SK-N-SH (cell line): ENCODE results near the gene GNB1L. TPM values are rescaled to one million over a fixed set of nuclear protein-coding genes. Genes with fewer than 3 reads are reported as not detected.

Experiments
- CTCF ChIA-PET: fragments of 300-600, 350-600 bp; formaldehyde crosslinking; extraction: SDS; loops from one replicate; lab custom pipeline; 2021; lab: Yijun Ruan, JAX
- POLR2A ChIA-PET: fragments of 350-600 bp; sonication (Branson Sonifier 250); formaldehyde crosslinking; extraction: SDS; loops from one replicate; lab custom pipeline; 2020; ENCODE audit warnings: antibody characterized with exemption, inconsistent platforms; lab: Yijun Ruan, JAX
- DNase-seq: peaks from one replicate; pipeline ENCODE4 v3.0.0; 2012
- H2AFZ ChIP-seq: fragments of 200-600 bp; sonication (generic); 2 replicates; pipeline ENCODE4 v1.8.1; 2016; ENCODE audit warnings: antibody characterized with exemption, mild to moderate bottlenecking, low read depth
- H3F3A ChIP-seq: fragments of 200-600 bp; sonication (generic); replicated peaks from 2 replicates; pipeline ENCODE3; 2016; ENCODE audit warnings: antibody characterized with exemption, mild to moderate bottlenecking; ENCODE audit not compliant: insufficient read depth
- H3K27ac ChIP-seq, 2 experiments: fragments of 200-500 bp in 1 of 2; fragments of 200-600 bp in 1 of 2; sonication (Bioruptor generic) in 1 of 2; sonication (generic), shearing (Covaris generic) in 1 of 2; 2 replicates each; pipeline versions ENCODE4 v1.5.1 to v1.6.1; 2014 to 2016; ENCODE audit warnings: low read depth in 2 of 2, inconsistent platforms in 1 of 2, low read length in 1 of 2, mild to moderate bottlenecking in 1 of 2, mixed read lengths in 1 of 2
- H3K27me3 ChIP-seq: fragments of 200-600 bp; sonication (generic), shearing (Covaris generic); 2 replicates; pipeline ENCODE4 v1.6.1; 2016; ENCODE audit warnings: mixed run types; ENCODE audit not compliant: insufficient read depth
- H3K36me3 ChIP-seq, 2 experiments: fragments of 200-500 bp in 1 of 2; fragments of 200-600 bp in 1 of 2; sonication (Bioruptor generic) in 1 of 2; sonication (generic) in 1 of 2; replicated peaks in 1 of 2; 2 replicates each; pipeline versions ENCODE3 to v1.5.1; 2014 to 2016; ENCODE audit warnings: low read length in 1 of 2, mild to moderate bottlenecking in 1 of 2; ENCODE audit not compliant: insufficient read depth in 2 of 2, control insufficient read depth in 1 of 2
- H3K4me1 ChIP-seq, 2 experiments: fragments of 200-500 bp in 1 of 2; fragments of 200-600 bp in 1 of 2; sonication (Bioruptor generic) in 1 of 2; sonication (generic), shearing (Covaris generic) in 1 of 2; 2 replicates each; pipeline versions ENCODE4 v1.5.1 to v1.6.1; 2014 to 2016; ENCODE audit warnings: low read depth in 1 of 2, low read length in 1 of 2, mixed run types in 1 of 2; ENCODE audit not compliant: insufficient read depth in 2 of 2, control insufficient read depth in 1 of 2
- H3K4me2 ChIP-seq: fragments of 200-600 bp; sonication (generic), shearing (Covaris generic); 2 replicates; pipeline ENCODE4 v1.6.1; 2017; ENCODE audit warnings: mixed run types
- H3K4me3 ChIP-seq, 2 experiments: fragments of 200-500 bp in 1 of 2; fragments of 200-600 bp in 1 of 2; sonication (Bioruptor generic) in 1 of 2; sonication (generic), shearing (Covaris generic) in 1 of 2; 2 replicates each; pipeline versions ENCODE4 v1.5.1 to v1.8.1; 2014 to 2016; ENCODE audit warnings: low read depth in 2 of 2, inconsistent platforms in 1 of 2, low read length in 1 of 2, mild to moderate bottlenecking in 1 of 2, mixed read lengths in 1 of 2, moderate library complexity in 1 of 2
- H3K79me2 ChIP-seq: fragments of 200-600 bp; sonication (generic); 2 replicates; pipeline ENCODE4 v1.8.1; 2017; ENCODE audit warnings: mild to moderate bottlenecking; ENCODE audit not compliant: insufficient read depth
- H3K9ac ChIP-seq: fragments of 200-600 bp; sonication (generic); 2 replicates; pipeline ENCODE4 v1.6.1; 2017; ENCODE audit warnings: mixed run types
- H3K9me2 ChIP-seq: fragments of 200-600 bp; sonication (generic); 2 replicates; pipeline ENCODE4 v1.6.1; 2017; ENCODE audit warnings: mixed run types
- H3K9me3 ChIP-seq: fragments of 200-600 bp; sonication (generic); 2 replicates; pipeline ENCODE4 v1.6.1; 2017; ENCODE audit warnings: mixed run types, mild to moderate bottlenecking, moderate library complexity
- H4K20me1 ChIP-seq: fragments of 200-600 bp; sonication (generic); 2 replicates; pipeline ENCODE4 v1.6.1; 2017; ENCODE audit warnings: mild to moderate bottlenecking, mixed run types; ENCODE audit not compliant: insufficient read depth
- CTCF ChIP-seq: fragments of 200-600 bp; sonication (generic); IDR thresholded peaks from 2 replicates; pipeline ENCODE4 v1.6.1; 2017; ENCODE audit warnings: antibody characterized with exemption, mild to moderate bottlenecking, moderate library complexity
- EP300 ChIP-seq, 2 experiments: IDR thresholded peaks; 2 replicates each; pipeline versions ENCODE4 v1.4.0 to v1.6.1; 2012; ENCODE audit warnings: borderline replicate concordance in 1 of 2, low read depth in 1 of 2, low read length in 1 of 2
- EZH2phosphoT487 ChIP-seq: fragments of 200-600 bp; sonication (generic); IDR thresholded peaks from 2 replicates; pipeline ENCODE4 v1.6.1; 2017; ENCODE audit warnings: low read depth, mixed run types, mild to moderate bottlenecking, antibody characterized with exemption, moderate library complexity, borderline replicate concordance
- FOSL2 ChIP-seq: IDR thresholded peaks from 2 replicates; pipeline ENCODE4 v1.4.0; 2012; ENCODE audit warnings: low read depth, mild to moderate bottlenecking, moderate library complexity, borderline replicate concordance
- GABPA ChIP-seq: IDR thresholded peaks from 2 replicates; pipeline ENCODE4 v1.4.0; 2012; ENCODE audit warnings: low read depth, mild to moderate bottlenecking
- GATA2 ChIP-seq: sonication (generic); formaldehyde crosslinking; IDR thresholded peaks from 2 replicates; pipeline ENCODE4 v1.5.0; 2020; ENCODE audit warnings: mild to moderate bottlenecking, missing genetic modification reagents
- IRF3 ChIP-seq: fragments of 150-350 bp; IDR thresholded peaks from 2 replicates; pipeline ENCODE4 v1.6.1; 2016; ENCODE audit warnings: mild to moderate bottlenecking, low read depth, low read length
- MAX ChIP-seq: IDR thresholded peaks from 2 replicates; pipeline ENCODE4 v1.4.0; 2012; ENCODE audit warnings: low read depth
- NRF1 ChIP-seq: IDR thresholded peaks from 2 replicates; pipeline ENCODE4 v1.6.1; 2012; ENCODE audit warnings: low read depth, mild to moderate bottlenecking, low read length
- RAD21 ChIP-seq: IDR thresholded peaks from 2 replicates; pipeline ENCODE4 v1.6.1; 2012; ENCODE audit warnings: mild to moderate bottlenecking, low read length
- RCOR1 ChIP-seq: fragments of 150-350 bp; IDR thresholded peaks from 2 replicates; pipeline ENCODE4 v1.6.1; 2017; ENCODE audit warnings: antibody characterized with exemption, low read length
- REST ChIP-seq: IDR thresholded peaks from 2 replicates; pipeline ENCODE4 v1.6.1; 2012; ENCODE audit warnings: mild to moderate bottlenecking, low read depth, low read length, moderate library complexity
- RFX5 ChIP-seq: IDR thresholded peaks from 2 replicates; pipeline ENCODE4 v1.6.1; 2012; ENCODE audit warnings: mild to moderate bottlenecking, improper control_type of control experiment, low read length
- SIN3A ChIP-seq: IDR thresholded peaks from 2 replicates; pipeline ENCODE4 v1.6.1; 2012; ENCODE audit warnings: low read depth, mild to moderate bottlenecking, low read length, moderate library complexity, borderline replicate concordance
- SMC3 ChIP-seq: IDR thresholded peaks from 2 replicates; pipeline ENCODE4 v1.6.1; 2012; ENCODE audit warnings: low read depth, low read length, improper control_type of control experiment
- TCF12 ChIP-seq: IDR thresholded peaks from 2 replicates; pipeline ENCODE4 v1.4.0; 2012
- TEAD4 ChIP-seq: IDR thresholded peaks from 2 replicates; pipeline ENCODE4 v1.4.0; 2012; ENCODE audit warnings: mild to moderate bottlenecking, borderline replicate concordance; ENCODE audit not compliant: insufficient read depth
- ZBTB33 ChIP-seq: IDR thresholded peaks from 2 replicates; pipeline ENCODE4 v1.4.0; 2012; ENCODE audit warnings: low read depth, borderline replicate concordance
- WGBS: methylation state at CpG from one replicate; pipeline ENCODE4 v1.1.6; 2017; ENCODE audit warnings: low lambda C conversion rate; 5-methylcytosine and 5-hydroxymethylcytosine counted together
- polyA plus RNA-seq, 3 experiments: library from polyadenylated mRNA; depleted of rRNA; stranded (reverse); fragments of >200 nt; gene quantifications; 2 replicates each; pipeline ENCODE4 v1.2.3, GENCODE V29; 2012

The GNB1L gene
- polyA plus RNA-seq, 1 of the 3 experiments (the other 2 are of a cell fraction), result 5.9 TPM

GRCh38 chr22:19800761-19801244 is 53.9 kb downstream of the GNB1L start:
- no peak overlapping the region for H3K4me2 ChIP-seq
- POLR2A ChIA-PET, result interaction anchor here (0.7 to 1.2 kb wide), 2 partner anchors 91 to 782 kb away, joined by 3 to 5 read pairs; no protein-coding TSS in a partner anchor
- H3K27me3 ChIP-seq, result no peaks in the 10 kb centered on the region
- H3K79me2 ChIP-seq, result no peaks in the 10 kb centered on the region
- H3K36me3 ChIP-seq, result no peaks in the 10 kb centered on the region
- WGBS, result no CpG with 5 or more reads among the region's 13 CpGs
- H3K4me3 ChIP-seq, result no peak overlapping the region
- H2AFZ ChIP-seq, result no peak overlapping the region
- H4K20me1 ChIP-seq, result no peaks in the 10 kb centered on the region
- CTCF ChIA-PET, result interaction anchor here (0.7 to 2.4 kb wide), 15 partner anchors 9 to 105 kb away, joined by 3 to 13 read pairs (median 4); no protein-coding TSS in a partner anchor
- H3K9ac ChIP-seq, result no peak overlapping the region
- no peaks in the 10 kb centered on the region for H3F3A ChIP-seq
- no peaks in the 10 kb centered on the region for H3K9me2 ChIP-seq
- peaks cover 17 to 69% of the 10 kb centered on the region in 2 experiments; a peak in 3 of 4 replicates for H3K4me1 ChIP-seq
- H3K9me3 ChIP-seq, result no peaks in the 10 kb centered on the region
- H3K27ac ChIP-seq, result no peak overlapping the region; a peak in 1 of 4 replicates
- TF ChIP-seq SMC3 (peak; percentile 32; the same call in 1 of the 2 replicates), FOSL2 (no peak), ZBTB33 (no peak), EZH2phosphoT487 (no peak), CTCF (peak; percentile 52), TCF12 (no peak), RAD21 (peak; percentile 33), GABPA (no peak), TEAD4 (no peak)
- DNase-seq, result peak; percentile 61

GRCh38 chr22:19800306-19800705 is 54.4 kb downstream of the GNB1L start:
- Histone ChIP-seq H3K4me1 (peaks cover 17 to 73% of the 10 kb centered on the region in 2 experiments; a peak in 3 of 4 replicates), H3K4me3 (no peak overlapping the region), H3K9me2 (no peaks in the 10 kb centered on the region), H3K27ac (peak overlapping the region in 1 of 2 experiments; percentile 84; a peak in 2 of 4 replicates), H4K20me1 (no peaks in the 10 kb centered on the region), H2AFZ (no peak overlapping the region), H3K9me3 (no peaks in the 10 kb centered on the region), H3F3A (no peaks in the 10 kb centered on the region), H3K79me2 (no peaks in the 10 kb centered on the region), H3K27me3 (no peaks in the 10 kb centered on the region), H3K4me2 (peak overlapping the region; percentile 64; the same call in 1 of the 2 replicates), H3K36me3 (no peaks in the 10 kb centered on the region), H3K9ac (no peak overlapping the region)
- no peak for TF ChIP-seq RCOR1
- no peak for TF ChIP-seq RFX5
- no peak for TF ChIP-seq GATA2 (CRISPR knock-in tag)
- TF ChIP-seq IRF3, result no peak
- TF ChIP-seq EP300 (IDR thresholded peaks at IDR 0.05; ENCODE audit: borderline replicate concordance in 1 of 2, low read depth in 1 of 2, low read length in 1 of 2), result no peak
- no peak for TF ChIP-seq SIN3A
- no peak for TF ChIP-seq NRF1
- TF ChIP-seq MAX, result no peak
- no peak for TF ChIP-seq REST
- ChIA-PET POLR2A (interaction anchor here (1.2 kb wide), 1 partner anchor 92 kb away, joined by 3 read pairs; no protein-coding TSS in a partner anchor), CTCF (interaction anchor here (0.5 to 2.4 kb wide), 18 partner anchors 7 to 284 kb away, joined by 3 to 13 read pairs (median 4); no protein-coding TSS in a partner anchor)
- no peak for DNase-seq
- 80% methylated on average over 2 of the region's 8 CpGs for WGBS
